ENCODE results near the gene IDI2.
"Not testable (repeated sequence)": the region's sequence is repeated elsewhere in the genome, so short reads cannot be mapped to it uniquely, and the experiment has no call there.

IDI2 gene

GRCh38 chr10:1045415-1045814 is 19.8 kb upstream of the IDI2 start:
- DNase-seq: no peak

- no peak for DNase-seq
These were observed 19.3 kb upstream of the IDI2 start for GRCh38 chr10:1044964-1045363.

- DNase-seq: no peak
These were observed 18.5 kb upstream of the IDI2 start for GRCh38 chr10:1044146-1044545.

DNA sequence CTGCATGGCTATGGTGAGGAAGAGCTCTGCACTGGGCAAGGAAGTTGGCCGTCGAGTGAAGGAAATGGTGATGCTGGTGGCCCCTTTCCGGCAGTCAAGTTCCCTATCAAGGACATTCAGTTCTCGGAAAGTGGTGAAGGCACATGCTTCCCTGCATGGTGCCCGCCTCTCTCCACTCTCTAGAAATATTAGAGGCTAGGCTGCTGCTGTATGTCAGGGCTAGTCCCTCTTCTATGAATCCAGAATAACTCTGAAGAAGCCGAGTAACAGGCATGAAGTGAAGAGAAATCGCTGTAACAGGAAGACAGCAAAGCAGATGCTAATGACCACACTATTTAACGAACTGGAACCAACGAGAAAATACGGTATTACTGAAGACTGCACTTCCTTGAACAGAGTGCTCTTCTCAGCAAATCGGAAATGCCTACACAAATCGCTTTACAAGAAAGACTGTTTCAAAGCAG is 17.9 kb upstream of the IDI2 start:
- DNase-seq: no peak

DNA sequence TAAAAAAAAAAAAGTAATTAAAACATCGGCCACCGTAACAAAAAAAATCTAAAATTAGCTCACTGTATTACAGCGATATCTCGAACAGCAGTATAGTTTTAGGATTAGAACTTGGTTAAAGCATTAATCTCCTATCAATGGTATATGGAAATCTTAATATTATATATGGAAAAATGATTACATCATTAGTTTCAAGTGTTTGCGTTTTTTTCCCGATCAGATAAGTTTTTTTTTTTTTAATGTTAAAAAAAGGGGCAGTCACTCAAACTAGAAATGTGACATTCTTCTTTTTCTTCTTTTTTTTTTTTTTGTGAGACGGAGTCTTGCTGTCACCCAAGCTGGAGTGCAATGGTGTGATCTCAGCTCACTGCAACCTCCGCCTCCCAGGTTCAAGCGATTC is 15.9 kb upstream of the IDI2 start:
- no peak for DNase-seq

GRCh38 chr10:1040133-1040532 is 14.5 kb upstream of the IDI2 start:
- no peak for DNase-seq

DNA sequence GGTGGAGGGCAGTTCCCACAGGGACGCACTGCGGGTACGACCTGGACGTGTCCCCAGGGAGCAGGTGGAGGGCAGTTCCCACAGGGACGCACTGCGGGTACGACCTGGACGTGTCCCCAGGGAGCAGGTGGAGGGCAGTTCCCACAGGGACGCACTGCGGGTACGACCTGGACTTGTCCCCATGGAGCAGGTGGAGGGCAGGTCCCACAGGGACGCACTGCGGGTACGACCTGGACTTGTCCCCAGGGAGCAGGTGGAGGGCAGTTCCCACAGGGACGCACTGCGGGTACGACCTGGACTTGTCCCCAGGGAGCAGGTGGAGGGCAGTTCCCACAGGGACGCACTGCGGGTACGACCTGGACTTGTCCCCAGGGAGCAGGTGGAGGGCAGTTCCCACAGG is 13.1 kb upstream of the IDI2 start:
- not testable (repeated sequence) for DNase-seq

DNA sequence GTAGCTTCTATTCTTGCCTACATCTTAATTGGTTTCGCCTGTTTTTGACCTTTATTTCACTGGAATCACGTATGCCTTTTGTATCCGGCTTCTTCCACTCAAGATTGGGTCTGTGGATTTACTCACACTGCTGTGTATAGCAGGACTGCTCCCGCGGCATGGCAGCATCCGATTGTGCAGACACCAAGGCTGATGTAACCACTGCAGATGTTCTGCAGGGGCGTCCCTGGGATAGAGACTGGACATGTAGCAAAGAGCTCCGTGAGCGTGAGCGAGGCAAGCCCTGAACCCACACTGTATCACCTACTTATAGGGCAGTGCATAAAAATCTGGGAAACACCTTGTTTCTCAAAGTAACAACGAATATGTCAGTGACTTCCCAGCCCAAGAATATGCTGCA is 11.4 kb upstream of the IDI2 start:
- no peak for DNase-seq

- no peak for DNase-seq
These were observed 10.7 kb upstream of the IDI2 start for GRCh38 chr10:1036341-1036791.

GRCh38 chr10:1035201-1035600 is 9.5 kb upstream of the IDI2 start:
- no peak for DNase-seq

- no peak for DNase-seq
These were observed 9.1 kb upstream of the IDI2 start for GRCh38 chr10:1034758-1035157.

DNA sequence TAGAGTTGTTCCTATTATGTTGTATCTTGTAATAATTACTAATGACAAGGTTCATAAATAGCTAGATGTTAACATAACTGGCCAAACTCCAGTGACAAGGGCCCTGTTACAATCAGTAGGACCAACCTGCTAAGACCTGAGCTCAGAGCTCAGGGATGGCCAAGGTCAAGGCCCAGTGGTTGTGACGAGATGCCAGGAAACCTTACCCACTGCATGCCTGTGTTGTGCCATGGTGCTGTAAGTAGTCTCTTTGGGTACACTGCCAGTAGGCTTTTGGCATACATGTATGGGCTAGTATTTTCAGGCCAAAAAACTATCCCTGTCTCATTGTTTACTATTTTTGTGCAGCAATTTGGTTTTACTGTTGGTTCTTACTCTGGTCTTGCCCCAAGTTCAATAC is 7.9 kb upstream of the IDI2 start:
- DNase-seq: no peak

DNA sequence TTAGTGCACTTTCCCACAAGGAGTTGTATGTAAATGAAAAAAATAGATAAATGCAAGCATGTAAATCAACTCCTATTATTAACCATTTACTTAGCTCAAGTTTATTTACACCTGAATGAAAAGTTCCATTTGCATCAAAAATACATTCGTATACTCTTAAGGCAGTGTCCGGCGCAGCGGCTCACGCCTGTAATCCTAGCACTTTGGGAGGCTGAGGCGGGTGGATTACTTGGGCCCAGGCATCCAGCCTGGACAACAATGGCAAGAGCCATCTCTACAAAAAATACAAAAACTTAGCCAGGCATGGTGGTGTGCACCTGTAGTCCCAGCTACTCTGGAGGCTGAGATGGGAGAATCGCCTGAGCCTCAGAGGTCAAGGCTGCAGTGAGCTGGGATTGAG is 4.2 kb upstream of the IDI2 start:
- DNase-seq: no peak

DNA sequence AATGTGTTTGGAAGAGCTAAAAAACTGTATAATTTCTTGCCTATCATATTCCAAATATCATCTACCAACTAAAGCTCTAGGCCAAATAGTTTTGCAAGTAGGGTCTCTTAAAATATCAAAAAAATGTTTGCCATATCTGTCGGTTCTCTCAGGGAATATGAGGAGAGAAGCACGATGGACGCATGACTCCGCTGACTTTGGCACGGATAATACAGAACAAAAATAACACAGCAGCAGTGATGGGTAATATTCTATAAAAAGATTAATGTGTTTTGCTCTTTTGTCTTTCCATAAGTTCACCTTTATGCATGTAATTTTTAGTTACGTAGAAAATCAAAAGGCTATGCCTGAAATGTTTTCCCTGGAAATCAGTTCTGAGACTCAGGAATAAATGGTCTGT is 919 bp upstream of the IDI2 start:
- no peak for DNase-seq

- no peak for DNase-seq
These were observed 1.6 kb downstream of the IDI2 start for GRCh38 chr10:1024103-1024502.

- no peak for DNase-seq
These were observed 3.2 kb downstream of the IDI2 start for GRCh38 chr10:1022413-1022812.

GRCh38 chr10:1020958-1021357 is 4.7 kb downstream of the IDI2 start:
- DNase-seq: no peak

GRCh38 chr10:1020460-1020859 is 5.2 kb downstream of the IDI2 start:
- no peak for DNase-seq

- no peak for DNase-seq
These were observed 6.3 kb downstream of the IDI2 start for GRCh38 chr10:1019362-1019761.

GRCh38 chr10:1015688-1016087 is 10.0 kb downstream of the IDI2 start:
- DNase-seq: no peak

DNA sequence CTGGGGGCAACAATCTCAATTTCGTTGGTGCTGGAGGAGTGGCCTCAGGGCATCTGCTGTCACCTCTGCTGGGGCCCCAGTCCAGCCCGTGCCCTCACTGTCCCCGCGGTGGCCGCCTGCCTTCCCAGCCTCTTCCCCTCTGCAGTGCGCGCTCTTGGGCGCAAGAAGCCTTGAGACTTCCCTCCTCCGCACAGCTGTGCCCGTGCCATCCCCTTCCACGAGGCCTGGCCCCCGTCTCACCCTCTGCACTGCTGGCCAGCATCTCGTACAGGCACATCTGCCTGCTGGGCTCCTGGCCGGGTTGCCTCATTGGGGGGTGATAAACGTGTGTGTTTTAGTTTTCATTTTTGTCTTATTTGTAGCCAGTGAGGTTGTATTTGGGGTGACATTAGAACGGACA is 14.0 kb downstream of the IDI2 start:
- DNase-seq: no peak

GRCh38 chr10:1010703-1011102 is 15.0 kb downstream of the IDI2 start:
- DNase-seq: no peak

DNA sequence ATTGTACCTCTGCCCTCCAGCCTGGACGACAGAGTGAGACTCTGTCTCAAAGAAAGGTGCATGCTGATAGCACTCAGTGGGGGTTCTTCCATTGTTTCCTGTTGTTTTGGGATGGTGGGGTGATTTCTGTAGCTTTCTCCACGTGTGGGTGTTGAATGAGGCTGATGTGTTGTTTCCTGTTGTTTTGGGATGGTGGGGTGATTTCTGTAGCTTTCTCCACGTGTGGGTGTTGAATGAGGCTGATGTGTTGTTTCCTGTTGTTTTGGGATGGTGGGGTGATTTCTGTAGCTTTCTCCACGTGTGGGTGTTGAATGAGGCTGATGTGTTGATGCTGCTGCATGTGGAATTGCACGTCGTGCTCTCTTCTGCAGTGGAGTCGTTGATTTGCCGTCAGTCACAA is 15.7 kb downstream of the IDI2 start:
- not testable (repeated sequence) for DNase-seq

DNA sequence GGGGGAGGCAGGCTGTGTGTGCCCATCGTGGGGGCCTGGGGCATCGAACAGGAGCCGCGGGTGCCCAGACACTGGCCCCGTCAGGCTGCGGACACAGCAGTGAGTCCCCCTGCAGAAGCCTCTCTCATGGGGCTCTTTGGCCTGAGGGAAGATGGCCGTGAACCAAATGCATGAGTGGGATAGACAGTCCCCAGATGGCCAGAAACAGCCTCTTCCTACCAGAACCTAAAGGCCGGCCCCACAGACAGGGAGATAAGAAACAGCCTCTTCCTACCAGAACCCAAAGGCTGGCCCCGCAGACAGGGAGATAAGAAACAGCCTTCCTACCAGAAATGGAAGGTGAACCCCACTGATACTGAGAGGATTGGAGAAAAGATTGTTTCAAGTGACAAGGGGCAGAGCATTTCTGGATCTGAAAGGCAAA is 16.6 kb downstream of the IDI2 start:
- DNase-seq: no peak

GRCh38 chr10:1007583-1007982 is 18.1 kb downstream of the IDI2 start:
- DNase-seq: no peak

DNA sequence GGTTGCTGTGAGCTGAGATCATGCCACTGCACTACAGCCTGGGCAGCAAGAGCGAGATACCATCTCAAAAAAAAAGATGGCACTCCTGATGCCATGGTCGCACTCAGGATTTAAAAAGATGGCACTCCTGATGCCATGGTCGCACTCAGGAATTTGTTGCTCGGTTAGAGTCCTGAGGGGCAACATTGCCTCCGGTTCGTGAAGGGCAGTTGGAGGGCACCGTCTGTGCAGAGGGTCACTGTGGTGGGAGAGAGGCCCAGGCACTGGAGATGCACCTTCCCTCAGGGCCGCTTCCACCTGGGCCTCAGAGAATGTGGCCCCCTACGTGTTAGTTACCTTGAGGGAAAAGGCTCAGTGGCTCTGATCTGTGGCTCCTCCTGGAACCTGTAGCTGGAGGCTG is 19.1 kb downstream of the IDI2 start:
- no peak for DNase-seq
